Heart left ventricle (tissue), 13 donors: ENCODE data around the gene NSDHL.

ENCODE experiments used
- POLR2A ChIP-seq, 2 donors: fragments of 450-650 bp; IDR thresholded peaks; one replicate each; pipeline ENCODE4 v1.6.1; 2017; ENCODE audit warnings: antibody characterized with exemption in 2 of 2, mild to moderate bottlenecking in 2 of 2, moderate library complexity in 2 of 2
- TF ChIP-seq, protein P1 (sequence below), 12 donors: fragments of 200-600 bp; sonication (generic) in 4 of 12; IDR thresholded peaks; one replicate each; pipeline versions ENCODE4 v1.5.0 to v1.8.0; 2018 to 2022; ENCODE audit warnings: antibody characterized with exemption in 12 of 12, mild to moderate bottlenecking in 5 of 12
- donor health status: ischemic (EF 13 %, LVEDD 7.1; RV severe dilation, severe dysfunction).
- donor health status: DM: no; HTN: yes; CAD: no.
- donor health status: DM: no; HTN: no; CAD: no.
- donor health status: ischemic (EF 25% LVEDD 6.9; RV normal size, moderate dysfunction).
- donor health status: ischemic (EF 25% LVEDD 5.7; RV mildly dilated, moderate dysfunction).
- donor health status: ischemic (EF 35%, LVEDD 5.7; RV mildly dilated, moderate dysfunction).
- donor health status: nonischemic (EF 11% LVEDD 7.7; RV severe dilation, severe dysfunction).
- donor health status: DM: yes; HTN: yes; CAD: no.
- donor health status: PGD.
- donor health status: ischemic (EF 29% LVEDD 5.4; RV normal size, mild dysfunction).
- donor health status: nonischemic (EF 23%, LVEDD 6.1; RV moderate dilation, normal function).

DNA sequence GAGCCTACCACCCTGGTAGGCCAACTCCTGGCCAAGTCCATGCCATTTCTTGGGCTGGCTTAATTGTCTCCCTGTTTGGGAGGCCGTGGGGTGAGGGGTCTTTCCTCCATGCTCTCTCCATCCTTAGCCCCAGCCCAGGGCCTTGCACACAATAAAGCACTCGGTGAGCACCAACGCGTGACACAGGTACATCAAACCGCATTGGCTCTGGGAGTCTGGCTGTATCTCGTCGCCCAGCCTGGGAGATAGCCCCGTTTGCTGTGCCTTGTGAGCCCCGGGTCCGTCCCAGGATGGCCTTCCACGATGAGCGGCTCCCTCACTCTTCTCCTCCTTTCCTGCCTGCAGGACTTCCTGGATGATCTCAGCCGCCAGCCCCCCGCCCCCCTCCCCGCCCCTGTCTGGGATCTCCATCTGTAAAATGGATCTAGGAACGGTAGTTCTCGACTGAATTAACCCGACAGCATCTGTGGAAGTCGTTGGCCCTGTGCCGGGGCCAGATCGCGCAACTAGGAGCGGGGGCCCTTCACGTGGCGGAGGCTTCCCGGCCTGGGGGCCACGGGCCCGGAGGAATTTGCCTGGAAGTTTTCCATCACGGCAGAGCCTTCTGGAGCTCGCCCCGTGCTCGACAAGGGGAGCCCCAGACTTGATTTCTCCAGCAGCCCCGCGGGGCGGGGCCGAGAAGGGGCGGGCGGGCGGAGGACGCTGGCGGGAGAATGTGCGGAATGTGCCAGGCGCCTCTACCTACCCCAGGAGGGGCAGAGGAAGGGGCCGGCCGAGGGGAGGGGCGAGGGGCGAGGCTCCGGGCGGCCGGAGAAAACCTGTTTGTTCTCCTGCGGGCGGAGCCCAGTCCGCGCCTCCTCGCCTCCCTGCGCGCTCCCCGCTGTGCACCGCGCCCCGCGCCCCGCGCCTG, 66.6 kb downstream of the NSDHL start, which contains the start of gene ZNF185:
- TF ChIP-seq, protein P1, sequence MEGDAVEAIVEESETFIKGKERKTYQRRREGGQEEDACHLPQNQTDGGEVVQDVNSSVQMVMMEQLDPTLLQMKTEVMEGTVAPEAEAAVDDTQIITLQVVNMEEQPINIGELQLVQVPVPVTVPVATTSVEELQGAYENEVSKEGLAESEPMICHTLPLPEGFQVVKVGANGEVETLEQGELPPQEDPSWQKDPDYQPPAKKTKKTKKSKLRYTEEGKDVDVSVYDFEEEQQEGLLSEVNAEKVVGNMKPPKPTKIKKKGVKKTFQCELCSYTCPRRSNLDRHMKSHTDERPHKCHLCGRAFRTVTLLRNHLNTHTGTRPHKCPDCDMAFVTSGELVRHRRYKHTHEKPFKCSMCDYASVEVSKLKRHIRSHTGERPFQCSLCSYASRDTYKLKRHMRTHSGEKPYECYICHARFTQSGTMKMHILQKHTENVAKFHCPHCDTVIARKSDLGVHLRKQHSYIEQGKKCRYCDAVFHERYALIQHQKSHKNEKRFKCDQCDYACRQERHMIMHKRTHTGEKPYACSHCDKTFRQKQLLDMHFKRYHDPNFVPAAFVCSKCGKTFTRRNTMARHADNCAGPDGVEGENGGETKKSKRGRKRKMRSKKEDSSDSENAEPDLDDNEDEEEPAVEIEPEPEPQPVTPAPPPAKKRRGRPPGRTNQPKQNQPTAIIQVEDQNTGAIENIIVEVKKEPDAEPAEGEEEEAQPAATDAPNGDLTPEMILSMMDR (IDR thresholded peaks at IDR 0.05) = no peak
- no peak for TF ChIP-seq POLR2A (IDR thresholded peaks at IDR 0.05)
